Fibroblast of lung (primary cell): ENCODE results near the gene SCN1A. TPM values are rescaled to one million over a fixed set of nuclear protein-coding genes. Genes with fewer than 3 reads are reported as not detected.

Experiments
- DNase-seq, 2 donors: peaks; one replicate each; pipeline versions ENCODE4 v3.0.0 to v3.0.0-alpha.2; 2010; ENCODE audit warnings: low read depth in 2 of 2
- H2AFZ ChIP-seq: 2 replicates; pipeline ENCODE4 v1.5.1; 2012; ENCODE audit warnings: low read length, control low read depth, inconsistent platforms
- H3K27ac ChIP-seq: 2 replicates; pipeline ENCODE4 v1.5.1; 2011; ENCODE audit warnings: low read length, control low read depth; ENCODE audit not compliant: insufficient read depth
- H3K27me3 ChIP-seq: 2 replicates; pipeline ENCODE4 v1.5.1; 2011; ENCODE audit warnings: mild to moderate bottlenecking, low read length; ENCODE audit not compliant: control insufficient read depth, insufficient read depth
- H3K36me3 ChIP-seq: 2 replicates; pipeline ENCODE4 v1.5.1; 2011; ENCODE audit warnings: low read length; ENCODE audit not compliant: control insufficient read depth, insufficient read depth
- H3K4me1 ChIP-seq: 2 replicates; pipeline ENCODE4 v1.5.1; 2011; ENCODE audit warnings: low read length; ENCODE audit not compliant: control insufficient read depth, insufficient read depth; ENCODE audit errors: extremely low read depth
- H3K4me2 ChIP-seq: 2 replicates; pipeline ENCODE4 v1.5.1; 2011; ENCODE audit warnings: low read length, control low read depth; ENCODE audit not compliant: insufficient read depth; ENCODE audit errors: extremely low read depth
- H3K4me3 ChIP-seq, 4 experiments: fragments of 200-600 bp in 1 of 4; sonication (generic) in 1 of 4; replicated peaks in 1 of 4; 2 replicates each; pipeline ENCODE4 v1.5.1; 2011 to 2016; ENCODE audit warnings: low read length in 4 of 4, low read depth in 3 of 4, mild to moderate bottlenecking in 3 of 4, control low read depth in 2 of 4, inconsistent platforms in 1 of 4, mixed read lengths in 1 of 4; ENCODE audit not compliant: insufficient read depth in 1 of 4; ENCODE audit errors: control extremely low read depth in 1 of 4
- H3K79me2 ChIP-seq: 2 replicates; pipeline ENCODE4 v1.5.1; 2012; ENCODE audit warnings: mild to moderate bottlenecking, low read length, inconsistent platforms; ENCODE audit not compliant: control insufficient read depth, insufficient read depth
- H3K9ac ChIP-seq: 2 replicates; pipeline ENCODE4 v1.5.1; 2011; ENCODE audit warnings: mild to moderate bottlenecking, low read length, control low read depth; ENCODE audit not compliant: insufficient read depth
- H3K9me3 ChIP-seq: 2 replicates; pipeline ENCODE4 v1.5.1; 2012; ENCODE audit warnings: low read depth, low read length; ENCODE audit not compliant: control insufficient read depth, insufficient read depth
- H4K20me1 ChIP-seq: 2 replicates; pipeline ENCODE4 v1.5.1; 2011; ENCODE audit warnings: low read length; ENCODE audit not compliant: control insufficient read depth, insufficient read depth; ENCODE audit errors: extremely low read depth
- EZH2 ChIP-seq: IDR thresholded peaks from 2 replicates; pipeline ENCODE4 v1.5.1; 2012; ENCODE audit warnings: low read length, control low read depth, mild to moderate bottlenecking; ENCODE audit errors: missing control alignments
- polyA plus RNA-seq, 2 donors: library from polyadenylated mRNA; depleted of rRNA in 1 of 2; stranded (reverse) in 1 of 2; unstranded in 1 of 2; fragments of >200 nt; gene quantifications; 2 replicates each; pipeline ENCODE4 v1.2.1, GENCODE V29; 2011 to 2012; ENCODE audit warnings: missing spikeins in 1 of 2
- total RNA-seq: library from RNA; depleted of rRNA; stranded (reverse); fragments of >200 nt; gene quantifications from 2 replicates; pipeline ENCODE4 v1.2.1, GENCODE V29; 2014
- TF ChIP-seq, protein P1 (sequence below), 2 donors: IDR thresholded peaks in 1 of 2; conservative IDR thresholded peaks in 1 of 2; 1 replicate in 1 of 2; 2 replicates in 1 of 2; pipeline ENCODE4 v1.5.1; 2011 to 2012; ENCODE audit warnings: low read length in 2 of 2, control low read depth in 1 of 2, inconsistent platforms in 1 of 2, low read depth in 1 of 2, mild to moderate bottlenecking in 1 of 2

Gene SCN1A
- total and polyA plus RNA-seq, 2 donors (not counting 1 experiment from before 2014, with no cell fraction given) = 0.05 to 0.50 TPM

DNA sequence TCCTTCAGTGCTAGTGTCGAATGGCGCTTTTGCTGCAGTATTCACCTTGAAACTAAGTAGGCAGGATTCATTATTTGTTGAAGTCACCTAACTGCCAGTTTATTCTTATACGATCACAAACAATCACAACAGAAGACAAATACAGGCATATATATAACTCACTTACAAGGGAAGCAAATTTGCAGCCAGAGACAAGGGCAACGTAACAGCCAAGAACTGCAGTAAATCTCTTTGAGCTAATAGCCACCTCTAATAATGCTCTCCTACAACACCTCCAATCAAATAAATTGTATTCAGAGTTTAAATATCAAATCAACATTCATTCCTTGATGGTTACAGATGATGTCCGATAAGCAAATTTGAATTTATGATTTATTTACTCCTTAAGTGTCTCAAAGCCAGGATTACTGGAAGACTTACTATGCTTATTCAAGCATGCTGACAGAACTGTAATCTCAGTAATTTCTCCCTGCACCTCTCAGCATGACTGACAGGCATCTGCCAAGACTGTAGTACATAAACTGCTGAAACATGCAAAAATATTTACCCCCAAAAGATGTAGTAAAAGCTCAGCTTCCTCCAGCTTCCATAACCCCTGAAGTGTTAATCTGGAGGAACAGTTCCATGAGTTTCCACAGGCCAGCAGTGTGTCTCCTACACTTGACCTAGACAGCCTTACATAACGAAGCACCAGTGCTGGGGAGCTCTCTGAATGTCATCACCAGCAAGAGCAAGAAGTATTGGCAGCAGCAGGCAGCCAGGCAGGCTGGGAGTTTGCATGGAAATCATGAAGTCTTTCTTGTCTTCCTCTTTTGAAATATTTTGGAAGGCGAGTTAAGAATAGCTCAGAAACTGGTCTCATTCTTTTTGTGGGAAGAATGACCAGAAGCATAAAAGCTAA, 20.9 kb upstream of the SCN1A start:
- no peaks in the 10 kb centered on the region for H3K36me3 ChIP-seq
- no peaks in the 10 kb centered on the region for H3K9me3 ChIP-seq
- H4K20me1 ChIP-seq = no peaks in the 10 kb centered on the region
- H3K27ac ChIP-seq = no peak overlapping the region
- no peaks in the 10 kb centered on the region for H3K79me2 ChIP-seq
- no peak overlapping the region for H3K4me2 ChIP-seq
- no peak for DNase-seq
- no peaks in the 10 kb centered on the region for H3K27me3 ChIP-seq
- no peak overlapping the region for H3K9ac ChIP-seq
- H3K4me3 ChIP-seq = no peak overlapping the region
- TF ChIP-seq, protein P1, sequence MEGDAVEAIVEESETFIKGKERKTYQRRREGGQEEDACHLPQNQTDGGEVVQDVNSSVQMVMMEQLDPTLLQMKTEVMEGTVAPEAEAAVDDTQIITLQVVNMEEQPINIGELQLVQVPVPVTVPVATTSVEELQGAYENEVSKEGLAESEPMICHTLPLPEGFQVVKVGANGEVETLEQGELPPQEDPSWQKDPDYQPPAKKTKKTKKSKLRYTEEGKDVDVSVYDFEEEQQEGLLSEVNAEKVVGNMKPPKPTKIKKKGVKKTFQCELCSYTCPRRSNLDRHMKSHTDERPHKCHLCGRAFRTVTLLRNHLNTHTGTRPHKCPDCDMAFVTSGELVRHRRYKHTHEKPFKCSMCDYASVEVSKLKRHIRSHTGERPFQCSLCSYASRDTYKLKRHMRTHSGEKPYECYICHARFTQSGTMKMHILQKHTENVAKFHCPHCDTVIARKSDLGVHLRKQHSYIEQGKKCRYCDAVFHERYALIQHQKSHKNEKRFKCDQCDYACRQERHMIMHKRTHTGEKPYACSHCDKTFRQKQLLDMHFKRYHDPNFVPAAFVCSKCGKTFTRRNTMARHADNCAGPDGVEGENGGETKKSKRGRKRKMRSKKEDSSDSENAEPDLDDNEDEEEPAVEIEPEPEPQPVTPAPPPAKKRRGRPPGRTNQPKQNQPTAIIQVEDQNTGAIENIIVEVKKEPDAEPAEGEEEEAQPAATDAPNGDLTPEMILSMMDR (conservative IDR thresholded peaks at IDR 0.05 in 1 of 2, IDR thresholded peaks at IDR 0.05 in 1 of 2; ENCODE audit: low read depth in 1 of 2, low read length in 2 of 2) = no peak
- TF ChIP-seq EZH2 = no peak
- H3K4me1 ChIP-seq = no peaks in the 10 kb centered on the region
- no peak overlapping the region for H2AFZ ChIP-seq

DNA sequence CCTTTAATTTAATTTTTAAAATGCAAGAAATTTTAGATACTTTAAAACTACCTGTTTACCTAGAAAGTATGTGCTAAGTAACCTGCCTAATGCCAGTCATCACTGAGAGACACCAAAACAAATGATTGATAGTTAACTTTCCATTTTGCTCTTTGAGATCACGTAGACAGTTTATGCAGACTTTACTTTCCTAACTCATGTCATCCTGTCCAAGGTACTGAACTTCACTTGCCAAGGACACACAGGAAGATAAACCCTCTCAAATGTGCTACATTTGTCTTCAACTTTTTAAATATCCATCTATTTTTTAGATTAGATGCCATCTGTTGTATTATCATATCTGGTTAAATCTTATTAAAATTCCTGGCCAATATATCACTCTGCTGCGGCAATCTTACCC, 20.1 kb upstream of the SCN1A start:
- no peak overlapping the region for H3K4me3 ChIP-seq
- no peak overlapping the region for H2AFZ ChIP-seq
- no peaks in the 10 kb centered on the region for H3K79me2 ChIP-seq
- H3K4me1 ChIP-seq = no peaks in the 10 kb centered on the region
- H3K4me2 ChIP-seq = no peak overlapping the region
- no peak overlapping the region for H3K27ac ChIP-seq
- no peaks in the 10 kb centered on the region for H4K20me1 ChIP-seq
- H3K27me3 ChIP-seq = no peaks in the 10 kb centered on the region
- TF ChIP-seq, protein P1 (conservative IDR thresholded peaks at IDR 0.05 in 1 of 2, IDR thresholded peaks at IDR 0.05 in 1 of 2; ENCODE audit: low read depth in 1 of 2, low read length in 2 of 2) = no peak
- TF ChIP-seq EZH2 = no peak
- H3K9ac ChIP-seq = no peak overlapping the region
- no peaks in the 10 kb centered on the region for H3K9me3 ChIP-seq
- no peaks in the 10 kb centered on the region for H3K36me3 ChIP-seq
- DNase-seq = no peak

DNA sequence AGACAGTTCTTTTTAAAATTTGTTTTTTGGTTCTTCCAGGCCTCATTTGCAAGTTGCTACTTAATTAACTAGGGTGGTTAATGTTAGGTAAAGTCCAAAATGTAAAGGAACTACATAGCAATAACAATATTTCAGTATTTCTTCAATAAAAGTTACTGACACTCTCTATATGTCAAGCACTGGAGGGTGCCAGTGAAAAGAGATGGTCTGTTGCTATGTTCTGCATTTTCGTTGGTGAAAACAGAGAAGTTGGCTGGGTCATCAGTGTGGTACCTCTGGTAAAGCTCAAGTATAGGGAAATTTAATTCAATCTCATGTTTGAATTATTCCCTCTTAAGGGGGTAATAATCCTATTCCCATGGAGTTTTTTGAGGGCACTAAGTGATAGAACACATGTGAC, 16.3 kb upstream of the SCN1A start:
- no peaks in the 10 kb centered on the region for H3K9me3 ChIP-seq
- H4K20me1 ChIP-seq = no peaks in the 10 kb centered on the region
- no peak overlapping the region for H3K4me3 ChIP-seq
- no peak for TF ChIP-seq EZH2
- TF ChIP-seq, protein P1 (conservative IDR thresholded peaks at IDR 0.05 in 1 of 2, IDR thresholded peaks at IDR 0.05 in 1 of 2; ENCODE audit: low read depth in 1 of 2, low read length in 2 of 2) = no peak
- DNase-seq = peak in 1 of 2 donors; percentile 12
- no peaks in the 10 kb centered on the region for H3K36me3 ChIP-seq
- no peak overlapping the region for H2AFZ ChIP-seq
- H3K27me3 ChIP-seq = no peaks in the 10 kb centered on the region
- H3K27ac ChIP-seq = no peak overlapping the region
- no peak overlapping the region for H3K9ac ChIP-seq
- H3K79me2 ChIP-seq = no peaks in the 10 kb centered on the region
- no peaks in the 10 kb centered on the region for H3K4me1 ChIP-seq
- no peak overlapping the region for H3K4me2 ChIP-seq
